NCI-H2227 (cell line): ENCODE data around the gene PDE6B.
"Not testable (repeated sequence)": the region's sequence is repeated elsewhere in the genome, so short reads cannot be mapped to it uniquely, and the experiment has no call there.

ENCODE experiments used
- DNase-seq: peaks from one replicate; lab custom pipeline; 2025; ENCODE audit not compliant: unreplicated experiment; lab: John Stamatoyannopoulos, UW

Gene PDE6B

DNA sequence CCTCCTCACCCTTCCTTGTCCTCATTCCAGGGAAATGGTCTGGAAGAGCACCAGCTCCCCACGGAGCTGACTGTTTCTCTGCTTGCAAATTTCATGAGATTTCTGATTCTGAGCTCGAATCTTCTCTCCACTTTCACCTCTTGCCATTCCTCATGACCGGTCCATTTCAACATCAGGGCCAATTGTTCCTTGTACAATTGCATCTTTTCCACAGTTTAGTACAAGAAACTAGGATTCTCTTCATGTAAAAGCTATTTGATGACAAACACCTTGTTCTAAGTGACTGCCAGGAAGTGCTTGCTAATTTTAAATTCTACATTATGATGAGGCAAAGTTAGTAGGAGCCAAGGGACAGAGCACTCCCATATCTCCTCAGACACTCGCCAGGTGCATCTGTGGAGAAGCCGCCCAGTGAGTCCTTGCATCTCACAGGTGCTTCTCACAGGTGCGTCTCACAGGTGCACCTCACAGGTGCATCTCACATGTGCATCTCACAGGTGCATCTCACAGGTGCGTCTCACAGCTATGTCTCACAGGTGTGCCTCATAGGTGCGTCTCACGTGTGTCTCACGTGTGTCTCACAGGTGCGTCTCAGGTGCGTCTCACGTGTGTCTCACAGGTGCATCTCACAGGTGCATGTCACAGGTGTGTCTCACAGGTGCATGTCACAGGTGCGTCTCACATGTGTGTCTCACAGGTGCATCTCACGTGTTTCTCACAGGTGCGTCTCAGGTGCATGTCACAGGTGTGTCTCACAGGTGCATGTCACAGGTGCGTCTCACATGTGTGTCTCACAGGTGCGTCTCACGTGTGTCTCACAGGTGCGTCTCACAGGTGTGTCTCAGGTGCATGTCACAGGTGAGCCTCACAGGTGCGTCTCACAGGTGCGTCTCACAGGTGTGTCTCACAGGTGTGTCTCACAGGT, 3.0 kb upstream of the PDE6B start:
- DNase-seq = no peak

DNA sequence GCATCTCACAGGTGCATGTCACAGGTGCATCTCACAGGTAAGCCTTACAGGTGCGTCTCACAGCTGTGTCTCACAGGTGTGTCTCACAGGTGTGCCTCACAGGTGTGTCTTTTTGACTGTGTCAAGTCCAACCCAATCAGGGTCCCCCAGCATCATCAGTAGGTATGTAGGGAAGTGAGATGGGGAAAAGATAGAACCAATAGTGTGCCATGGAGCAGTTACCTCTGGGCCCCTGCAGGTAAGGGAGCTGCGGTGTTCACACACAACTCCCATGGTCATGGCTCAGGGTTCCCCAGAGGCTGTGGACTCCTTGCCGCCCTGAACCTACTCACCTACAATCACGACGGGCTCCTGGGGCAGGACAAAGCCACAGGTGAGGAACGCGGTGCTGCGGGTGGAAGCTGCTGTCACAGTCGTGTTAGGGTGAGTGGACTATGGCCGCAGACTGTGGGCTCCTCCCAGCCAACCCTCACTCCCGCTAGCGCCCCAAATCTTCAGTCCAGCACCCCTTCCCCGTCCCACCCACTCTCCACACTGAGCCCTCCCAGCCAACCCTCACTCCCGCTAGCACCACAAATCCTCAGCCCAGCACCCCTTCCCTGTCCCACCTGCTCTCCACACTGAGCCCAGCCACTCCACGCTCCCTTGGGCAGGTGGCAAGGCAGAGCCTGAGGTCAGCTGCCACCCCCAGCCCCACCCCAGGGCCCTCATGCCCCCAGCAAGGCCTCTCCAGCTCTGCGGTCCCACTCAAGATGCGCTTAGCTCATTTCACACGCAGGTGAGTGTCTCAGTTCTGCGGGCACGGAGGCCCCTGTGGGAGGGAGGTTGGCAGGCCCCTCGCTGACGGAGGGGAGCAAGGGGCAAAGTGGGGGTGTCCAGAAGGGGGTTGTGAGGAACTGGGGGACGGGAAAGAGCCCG, 2.1 kb upstream of the PDE6B start:
- DNase-seq = no peak

DNA sequence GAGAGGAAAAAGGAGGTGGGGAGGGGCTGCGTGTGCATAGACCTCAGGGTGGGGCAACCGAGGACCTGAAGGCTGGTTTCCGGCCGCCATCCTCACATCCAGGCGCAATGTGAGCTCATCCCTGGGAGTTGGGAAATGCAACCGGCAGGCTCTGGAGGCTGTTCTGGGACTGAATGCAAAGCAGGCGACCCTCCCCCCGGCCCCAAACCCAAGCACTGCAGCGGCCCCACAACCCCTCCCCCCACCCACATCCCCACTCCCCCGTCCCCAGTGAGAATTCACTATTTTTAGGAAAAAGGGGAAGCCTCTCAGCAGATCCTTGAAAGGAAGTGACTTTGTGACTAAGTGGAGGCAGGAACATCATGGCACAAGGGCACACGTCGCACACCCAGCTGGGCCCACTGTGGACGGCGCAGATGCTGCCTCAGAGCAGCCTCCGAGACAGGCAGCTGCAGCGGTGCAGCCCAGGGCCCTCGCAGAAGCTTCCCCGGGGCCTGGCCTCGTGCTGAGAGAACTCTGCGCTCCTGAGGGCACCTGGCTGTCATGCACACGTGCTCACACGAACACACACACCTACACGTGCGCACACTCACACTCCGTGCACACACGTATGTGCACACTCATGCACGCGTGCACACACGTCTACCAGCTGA, 1.3 kb upstream of the PDE6B start:
- no peak for DNase-seq

DNA sequence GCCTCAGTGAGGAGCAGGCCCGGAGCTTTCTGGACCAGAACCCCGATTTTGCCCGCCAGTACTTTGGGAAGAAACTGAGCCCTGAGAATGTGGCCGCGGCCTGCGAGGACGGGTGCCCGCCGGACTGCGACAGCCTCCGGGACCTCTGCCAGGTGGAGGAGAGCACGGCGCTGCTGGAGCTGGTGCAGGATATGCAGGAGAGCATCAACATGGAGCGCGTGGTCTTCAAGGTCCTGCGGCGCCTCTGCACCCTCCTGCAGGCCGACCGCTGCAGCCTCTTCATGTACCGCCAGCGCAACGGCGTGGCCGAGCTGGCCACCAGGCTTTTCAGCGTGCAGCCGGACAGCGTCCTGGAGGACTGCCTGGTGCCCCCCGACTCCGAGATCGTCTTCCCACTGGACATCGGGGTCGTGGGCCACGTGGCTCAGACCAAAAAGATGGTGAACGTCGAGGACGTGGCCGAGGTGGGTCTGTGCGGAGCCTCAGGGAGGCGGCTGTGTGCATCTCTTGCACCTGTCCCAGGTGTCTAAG, 323 bp downstream of the PDE6B start:
- no peak for DNase-seq

DNA sequence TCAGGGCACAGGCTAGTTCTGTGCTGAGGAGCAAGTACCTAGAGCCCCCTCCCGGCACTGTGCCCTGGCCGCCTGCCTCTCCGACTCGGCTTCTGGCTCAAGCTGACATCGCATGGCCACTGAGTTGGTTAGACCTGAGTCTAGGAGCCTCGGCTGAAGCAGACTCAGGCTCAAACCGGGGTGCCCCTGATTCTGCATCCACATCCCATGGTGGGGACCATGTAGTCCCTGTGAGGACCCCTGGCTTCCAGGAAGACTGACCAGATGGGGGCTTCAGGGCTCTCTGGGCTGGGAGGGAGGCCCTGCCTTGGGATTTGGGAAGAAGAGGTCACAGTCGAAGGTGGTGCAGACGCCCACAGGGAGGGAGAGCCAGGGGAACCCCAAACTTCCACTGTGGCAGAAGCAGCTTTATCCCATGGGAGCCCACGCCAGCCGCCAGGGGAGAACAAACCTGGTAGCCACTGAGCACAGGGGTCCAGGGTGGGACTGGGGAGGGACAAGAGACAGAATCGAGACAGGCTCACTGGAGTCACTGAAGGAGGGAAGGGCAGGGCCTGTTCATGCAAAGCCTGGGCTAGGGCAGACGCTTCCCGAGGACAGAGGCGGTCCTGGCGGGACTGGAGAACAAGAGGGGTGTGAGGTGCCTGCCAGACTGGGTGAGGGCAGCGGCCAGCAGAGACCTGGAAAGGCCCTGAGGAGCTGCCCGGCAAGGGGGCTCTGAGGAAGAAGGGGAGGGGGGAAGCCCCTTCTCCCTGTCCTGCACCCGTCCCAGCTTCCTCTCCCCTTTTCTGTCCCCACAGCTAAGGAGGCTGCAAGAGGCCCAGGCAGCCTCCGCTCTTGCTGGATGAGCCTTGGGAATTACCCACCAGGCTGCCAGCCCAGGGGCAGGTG, 1.1 kb downstream of the PDE6B start:
- no peak for DNase-seq

DNA sequence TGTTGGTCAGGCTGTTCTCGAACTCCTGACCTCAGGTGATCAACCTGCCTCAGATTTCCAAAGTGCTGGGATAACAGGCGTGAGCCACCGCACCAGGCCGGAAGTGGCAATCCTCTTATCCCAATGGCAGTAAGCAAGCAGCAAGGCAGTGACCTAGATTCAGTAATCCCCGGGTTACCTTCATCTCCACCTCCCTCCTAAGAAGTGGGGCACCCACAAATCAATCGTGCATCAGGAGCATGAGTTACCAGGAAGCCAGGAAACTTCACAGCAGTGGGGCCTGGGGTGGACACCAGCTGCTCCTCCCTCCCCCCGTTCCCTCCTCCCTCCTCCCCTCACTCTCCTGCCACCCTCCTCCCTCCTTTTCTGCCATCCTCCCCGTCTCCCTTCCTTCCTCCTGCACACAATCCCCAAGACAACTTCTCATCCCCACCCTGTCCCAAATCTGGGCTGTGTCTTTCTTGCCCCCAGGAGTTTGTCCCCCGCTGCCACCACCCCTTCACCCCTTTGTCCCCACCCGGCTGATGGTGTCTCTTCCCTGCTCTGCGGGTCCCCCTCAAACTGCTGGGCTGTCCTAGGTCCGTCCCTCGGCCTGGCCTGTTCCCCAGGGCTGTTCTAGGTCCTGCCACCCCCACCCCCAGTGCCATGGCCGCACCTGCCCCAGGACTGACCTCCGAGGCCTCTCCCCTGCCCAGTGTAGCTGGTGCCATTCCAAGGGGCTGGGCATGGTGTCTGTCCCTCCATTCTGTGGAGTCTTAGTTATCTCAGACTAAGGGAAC, 2.2 kb downstream of the PDE6B start:
- DNase-seq = no peak

DNA sequence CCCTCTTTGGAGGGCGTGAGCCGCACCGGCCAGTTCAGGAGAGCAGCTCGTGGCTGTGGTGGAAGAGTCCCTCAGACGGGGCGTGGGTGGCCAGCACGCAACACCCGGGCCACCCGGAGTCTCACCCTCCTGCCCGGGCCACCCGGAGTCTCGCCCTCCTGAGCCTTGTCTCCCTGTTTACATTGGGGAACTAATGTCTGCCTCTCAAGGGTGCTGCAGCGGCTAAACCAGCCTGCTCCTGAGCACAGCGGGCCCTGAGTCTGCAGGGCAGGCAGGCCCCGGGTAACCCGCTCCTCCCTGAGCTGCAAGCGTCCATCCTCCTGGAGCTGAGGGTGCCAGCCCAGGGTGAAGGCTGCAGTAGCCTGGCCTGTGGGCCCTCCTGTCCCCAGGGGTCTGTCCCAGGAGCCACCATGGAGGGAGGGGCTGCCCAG, 3.0 kb downstream of the PDE6B start:
- DNase-seq = no peak

DNA sequence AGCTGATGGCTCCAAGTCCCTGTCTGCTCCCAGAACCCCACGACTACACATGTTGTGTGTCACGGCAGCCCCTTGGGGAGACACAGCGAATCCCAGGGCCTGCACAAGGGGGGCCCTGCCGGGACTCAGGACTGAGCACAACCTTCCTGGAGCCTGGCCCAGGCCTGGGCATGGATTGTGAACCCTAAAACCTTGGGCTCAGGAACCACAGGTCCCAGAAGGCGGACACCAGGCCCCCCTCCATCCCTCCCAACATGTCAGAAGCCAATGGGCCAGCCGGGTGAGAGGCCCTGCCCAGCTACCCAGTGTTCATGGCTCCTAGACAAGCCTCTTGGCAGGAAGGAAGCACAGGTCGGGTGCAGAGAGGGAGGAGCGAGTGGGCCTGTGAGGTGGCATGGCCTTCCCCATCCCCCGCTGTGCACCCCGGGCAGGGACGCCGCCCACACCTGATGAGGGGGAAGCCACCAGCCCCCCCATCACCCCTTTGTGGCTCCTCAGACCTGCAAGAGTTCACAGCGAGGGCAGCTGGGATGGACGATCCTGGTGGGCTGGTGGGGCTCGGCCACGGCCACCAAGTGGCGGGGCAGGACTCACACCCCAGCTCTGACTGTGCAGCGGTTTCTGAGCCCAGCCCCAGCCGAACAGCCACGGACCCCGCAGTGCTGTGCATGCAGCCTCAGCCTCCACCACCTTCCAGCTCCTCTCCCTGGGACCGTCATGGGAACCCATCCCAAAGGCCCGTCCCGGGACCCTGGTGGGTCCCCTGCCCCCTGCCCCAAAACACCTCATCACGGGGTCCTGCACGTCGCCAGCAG, 3.7 kb downstream of the PDE6B start:
- DNase-seq = no peak

DNA sequence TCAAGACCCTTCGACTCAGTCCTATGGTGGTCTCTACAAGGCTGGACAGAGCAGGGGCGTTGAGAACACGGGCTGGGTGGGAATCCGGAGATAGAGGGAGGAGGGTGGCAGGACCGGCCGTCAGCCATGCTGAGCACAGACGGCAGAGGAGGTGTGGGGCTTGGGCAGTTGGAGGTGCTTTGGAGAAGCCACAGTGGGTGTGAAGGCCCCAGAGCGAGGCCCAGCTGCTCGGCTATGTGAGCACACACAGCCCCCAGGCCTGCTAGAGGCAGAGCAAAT, 4.2 kb downstream of the PDE6B start:
- no peak for DNase-seq

DNA sequence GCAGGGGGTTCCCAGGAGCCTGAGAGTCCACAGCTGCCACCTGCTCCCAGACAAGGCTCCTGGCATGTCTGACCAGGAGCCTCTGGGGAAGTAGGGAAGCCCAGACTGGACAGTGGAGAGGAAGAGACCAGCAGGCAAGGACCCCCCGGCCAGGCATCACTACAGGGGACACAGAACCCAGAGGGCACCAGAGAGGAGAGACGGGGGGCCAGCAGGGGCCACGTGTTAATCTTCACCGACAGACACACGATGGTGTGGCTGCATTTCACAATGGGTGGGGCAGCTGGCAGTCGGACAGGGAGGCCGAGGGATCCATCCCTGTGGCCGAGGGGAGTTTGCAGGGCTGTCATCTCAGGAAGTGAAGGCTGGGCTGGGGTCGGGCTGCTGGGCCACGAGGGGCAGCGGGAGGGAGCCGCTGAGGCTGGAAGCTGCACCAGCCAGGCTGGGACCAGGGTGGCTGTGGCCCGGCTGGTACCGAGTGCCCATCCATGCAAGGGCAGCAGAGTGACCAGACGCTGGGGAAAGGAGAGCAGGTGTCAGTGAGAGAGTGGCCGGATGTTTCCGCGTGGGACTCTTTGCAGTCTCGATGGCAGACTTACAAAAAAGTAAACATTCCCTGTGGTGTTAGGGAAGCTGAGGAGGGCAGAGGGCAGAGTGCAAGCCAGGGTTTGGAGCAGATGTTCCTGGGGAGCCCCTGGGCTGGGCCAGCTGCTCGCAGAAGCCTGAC, 4.7 kb downstream of the PDE6B start:
- DNase-seq = no peak

DNA sequence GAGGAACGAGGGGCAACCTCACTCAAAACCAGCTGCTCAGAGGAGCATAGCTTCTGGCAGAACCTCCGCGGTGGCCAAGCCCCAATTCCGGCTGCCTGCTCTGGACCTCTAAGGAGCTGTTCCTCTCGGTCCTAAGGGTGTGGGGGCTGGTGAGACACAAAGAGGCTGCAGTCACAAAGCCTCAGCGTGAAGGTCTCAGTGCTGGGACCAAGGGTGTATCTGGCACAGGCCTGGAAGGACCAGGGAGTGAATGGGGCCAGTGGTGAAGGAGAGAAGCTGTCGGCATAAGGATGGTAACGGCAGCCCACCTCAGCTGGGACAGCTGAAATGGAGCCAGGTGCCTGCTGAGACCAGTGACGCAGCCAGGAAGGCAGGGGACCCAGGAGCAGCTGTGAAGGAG, 5.3 kb downstream of the PDE6B start:
- no peak for DNase-seq

DNA sequence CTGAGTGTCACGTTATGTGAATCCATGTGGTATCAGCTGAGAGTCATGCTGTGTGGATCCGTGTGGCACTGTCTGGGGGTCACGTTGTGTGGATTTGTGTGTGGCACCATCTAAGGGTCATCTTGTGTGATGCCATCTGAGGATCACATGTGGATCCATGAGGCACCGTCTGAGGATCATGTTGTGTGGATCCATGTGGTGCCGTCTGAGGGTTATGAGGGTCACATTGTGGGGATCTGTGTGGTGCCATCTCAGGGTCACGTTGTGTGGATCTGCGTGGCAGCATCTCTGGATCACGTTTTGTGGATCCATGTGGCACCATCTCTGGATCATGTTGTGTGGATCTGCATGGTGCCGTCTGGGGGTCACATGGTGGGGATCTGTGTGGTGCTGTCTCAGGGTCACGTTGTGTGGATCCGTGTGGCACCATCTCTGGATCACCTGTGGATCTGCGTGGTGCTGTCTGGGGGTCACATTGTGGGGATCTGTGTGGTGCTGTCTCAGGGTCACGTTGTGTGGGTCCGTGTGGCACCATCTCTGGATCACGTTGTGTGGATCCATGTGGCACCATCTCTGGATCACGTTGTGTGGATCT, 6.9 kb downstream of the PDE6B start:
- DNase-seq = no peak

DNA sequence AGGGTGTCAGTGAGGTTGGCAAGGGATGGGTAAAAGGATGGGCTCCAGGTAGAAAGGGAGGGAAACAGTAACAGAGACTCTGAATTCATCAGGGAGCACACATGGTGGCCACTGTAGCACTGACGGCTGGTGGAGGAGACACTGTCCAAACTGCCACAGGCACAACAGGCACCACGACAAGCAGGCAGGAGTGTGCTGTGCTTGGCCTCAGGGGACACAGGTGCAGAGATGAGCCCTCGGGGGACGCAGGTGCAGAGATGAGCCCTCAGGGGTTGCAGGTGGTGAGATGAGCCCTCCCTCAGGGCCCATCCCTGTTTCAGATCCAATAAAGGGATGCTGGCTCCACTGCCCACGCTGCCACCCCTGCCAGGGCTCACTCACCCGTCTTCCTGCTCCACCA, 7.6 kb downstream of the PDE6B start:
- DNase-seq = no peak

DNA sequence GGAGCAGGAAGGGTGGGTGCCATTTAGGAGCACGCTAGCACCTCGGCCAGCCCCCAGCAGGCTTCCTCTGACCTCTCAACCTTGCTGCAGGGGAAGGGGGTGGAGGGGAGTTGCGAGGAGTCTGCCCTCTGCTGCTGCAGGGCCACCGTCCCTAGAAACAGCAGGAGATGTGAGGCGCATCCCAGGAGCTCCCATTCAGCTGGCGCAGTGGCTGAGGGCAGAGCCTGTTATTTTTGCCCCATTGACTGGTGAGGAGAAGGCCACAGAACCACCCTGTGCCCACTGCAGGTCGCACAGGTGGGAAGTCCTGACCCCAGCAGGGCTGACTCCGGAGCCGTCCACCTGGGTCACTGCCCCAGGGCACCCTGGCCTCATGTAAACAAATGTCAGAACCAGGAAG, 8.0 kb downstream of the PDE6B start:
- no peak for DNase-seq

DNA sequence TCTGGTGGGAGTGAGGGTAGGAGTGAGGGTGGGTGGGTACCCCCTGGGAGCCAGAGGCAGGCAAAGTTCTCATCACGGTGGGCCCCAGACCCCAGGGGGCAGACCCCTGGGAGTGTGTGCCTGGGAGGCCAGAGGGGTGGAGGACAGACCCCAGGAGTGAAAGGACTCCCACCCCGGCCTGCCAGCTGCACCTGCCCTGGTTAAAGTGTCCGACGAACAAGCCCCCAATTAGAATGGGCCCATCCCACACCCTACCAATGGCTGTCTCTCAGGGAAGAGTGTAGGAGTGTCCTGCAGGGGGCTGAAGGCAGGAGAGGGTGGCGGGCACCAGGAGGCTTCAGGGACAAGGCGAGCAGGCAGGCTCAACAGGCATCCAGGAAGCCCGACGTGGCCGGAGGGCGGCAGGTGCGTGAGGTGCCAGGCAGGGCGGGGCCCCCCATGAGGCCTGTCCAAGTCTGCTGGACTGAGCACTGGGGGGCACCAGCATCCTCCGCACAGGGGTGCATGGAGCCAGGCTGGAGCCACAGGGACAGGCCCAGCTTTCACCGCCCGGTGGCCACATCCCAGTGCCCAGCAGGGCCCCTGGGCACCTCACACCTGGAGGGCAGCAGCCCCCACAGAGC, 8.7 kb downstream of the PDE6B start:
- DNase-seq = no peak

DNA sequence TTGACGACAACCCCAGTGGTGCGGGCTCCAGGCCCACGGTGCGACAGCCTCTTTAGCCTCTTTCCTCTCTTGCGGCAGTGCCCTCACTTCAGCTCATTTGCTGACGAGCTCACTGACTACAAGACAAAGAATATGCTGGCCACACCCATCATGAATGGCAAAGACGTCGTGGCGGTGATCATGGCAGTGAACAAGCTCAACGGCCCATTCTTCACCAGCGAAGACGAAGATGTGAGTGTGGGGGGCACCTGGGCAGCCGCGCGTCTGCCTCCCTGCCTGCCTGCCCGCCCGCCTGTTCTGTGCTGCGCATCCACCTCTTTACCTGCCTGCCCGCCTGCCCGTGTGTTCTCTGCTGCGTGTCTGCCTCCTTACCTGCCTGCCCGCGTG, 9.2 kb downstream of the PDE6B start:
- no peak for DNase-seq

DNA sequence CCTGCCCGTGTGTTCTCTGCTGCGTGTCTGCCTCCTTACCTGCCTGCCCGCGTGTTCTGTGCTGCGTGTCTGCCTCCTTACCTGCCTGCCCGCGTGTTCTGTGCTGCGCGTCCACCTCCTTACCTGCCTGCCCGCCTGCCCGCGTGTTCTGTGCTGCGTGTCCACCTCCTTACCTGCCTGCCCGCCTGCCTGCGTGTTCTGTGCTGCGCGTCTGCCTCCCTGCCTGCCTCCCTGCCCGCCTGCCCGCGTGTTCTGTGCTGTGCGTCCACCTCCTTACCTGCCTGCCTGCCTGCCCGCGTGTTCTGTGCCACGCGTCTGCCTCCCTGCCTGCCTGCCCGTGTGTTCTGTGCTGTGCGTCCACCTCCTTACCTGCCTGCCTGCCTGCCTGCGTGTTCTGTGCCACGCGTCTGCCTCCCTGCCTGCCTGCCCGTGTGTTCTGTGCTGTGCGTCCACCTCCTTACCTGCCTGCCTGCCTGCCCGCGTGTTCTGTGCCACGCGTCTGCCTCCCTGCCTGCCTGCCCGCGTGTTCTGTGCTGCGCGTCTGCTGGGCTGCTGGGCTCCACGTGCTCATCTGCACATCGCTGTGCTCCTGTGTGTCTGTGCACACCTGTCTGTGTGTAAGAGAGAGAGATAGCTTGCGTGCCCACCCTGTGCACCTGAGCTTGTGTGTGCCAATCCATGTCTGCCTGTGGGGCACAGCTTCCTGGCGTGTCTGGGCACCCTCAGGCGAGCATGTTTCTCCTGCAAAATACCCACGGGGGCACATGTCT, 9.9 kb downstream of the PDE6B start:
- not testable (repeated sequence) for DNase-seq
